HCT116 (cell line): ENCODE measurements around the gene MAGED4B. TPM values are rescaled to one million over a fixed set of nuclear protein-coding genes. Genes with fewer than 3 reads are reported as not detected.

ENCODE experiments used
- ATAC-seq: fragments of 200-7000 bp; cut with Tn5 transposase; 2 replicates; pipeline ENCODE4 v1.9.1; 2020; ENCODE audit warnings: mild to moderate bottlenecking, moderate library complexity
- BruUV-seq: library from RNA; stranded (reverse); fragments of 400-500 nt; replicated peaks from 2 replicates; lab custom pipeline; 2021; lab: Mats Ljungman, UMichigan
- CTCF ChIA-PET: fragments of 300-600 bp; sonication (Branson Sonifier 250); formaldehyde crosslinking; loops from one replicate; lab custom pipeline; 2021; ENCODE audit warnings: antibody characterized with exemption; lab: Charles Lee
- POLR2A ChIA-PET: fragments of 300-600, 350-600 bp; sonication (Branson Sonifier 250); formaldehyde crosslinking; loops from one replicate; lab custom pipeline; 2021; ENCODE audit warnings: antibody characterized with exemption; lab: Charles Lee
- RAD21 ChIA-PET, 2 experiments: fragments of 300-600 bp; sonication (Branson Sonifier 250); formaldehyde crosslinking; loops; one replicate each; lab custom pipeline; 2023; ENCODE audit warnings: low total read pairs in 2 of 2; ENCODE audit not compliant: uncharacterized antibody in 2 of 2, unreplicated experiment in 2 of 2, low non-redundant PET in 1 of 2; lab: Charles Lee
- DNase-seq: peaks from one replicate; pipeline ENCODE4 v3.0.0-alpha.2; 2010; ENCODE audit warnings: low read depth, low spot score
- H2AFZ ChIP-seq: fragments of 200-600 bp; shearing (Covaris generic), sonication (generic); 2 replicates; pipeline ENCODE4 v1.6.1; 2017; ENCODE audit warnings: low read depth, mixed run types, mixed read lengths, antibody characterized with exemption, low read length; ENCODE audit not compliant: poor library complexity, severe bottlenecking
- H3K27ac ChIP-seq: 2 replicates; pipeline ENCODE4 v1.5.1; 2012; ENCODE audit warnings: low read depth, low read length
- H3K27me3 ChIP-seq: fragments of 200-600 bp; sonication (generic); 2 replicates; pipeline ENCODE4 v1.6.1; 2016; ENCODE audit warnings: mixed run types, low read length, mixed read lengths; ENCODE audit not compliant: insufficient read depth
- H3K36me3 ChIP-seq, 2 experiments: fragments of 200-500 bp in 1 of 2; fragments of 200-600 bp in 1 of 2; sonication (Bioruptor generic) in 1 of 2; sonication (generic) in 1 of 2; 2 replicates each; pipeline versions ENCODE4 v1.5.1 to v1.6.1; 2014 to 2016; ENCODE audit warnings: low read length in 2 of 2, inconsistent platforms in 1 of 2, mixed read lengths in 1 of 2, mixed run types in 1 of 2; ENCODE audit not compliant: insufficient read depth in 2 of 2, control insufficient read depth in 1 of 2
- H3K4me1 ChIP-seq, 2 experiments: fragments of 200-600 bp in 1 of 2; sonication (generic) in 1 of 2; 2 replicates each; pipeline versions ENCODE4 v1.5.1 to v1.6.1; 2012 to 2017; ENCODE audit warnings: low read length in 2 of 2, inconsistent platforms in 1 of 2, mild to moderate bottlenecking in 1 of 2, mixed read lengths in 1 of 2, mixed run types in 1 of 2, moderate library complexity in 1 of 2; ENCODE audit not compliant: insufficient read depth in 2 of 2, control insufficient read depth in 1 of 2
- H3K4me2 ChIP-seq: fragments of 200-600 bp; sonication (generic); 2 replicates; pipeline ENCODE4 v1.6.1; 2017; ENCODE audit warnings: mixed run types, low read length, mixed read lengths
- H3K4me3 ChIP-seq, 2 experiments: fragments of 200-600 bp in 1 of 2; sonication (generic) in 1 of 2; replicated peaks in 1 of 2; 2 replicates each; pipeline ENCODE4 v1.5.1; 2011 to 2016; ENCODE audit warnings: low read length in 2 of 2, control low read depth in 1 of 2, low read depth in 1 of 2, mild to moderate bottlenecking in 1 of 2, mixed read lengths in 1 of 2, mixed run types in 1 of 2
- H3K79me2 ChIP-seq: fragments of 200-600 bp; sonication (generic); 2 replicates; pipeline ENCODE4 v1.6.1; 2017; ENCODE audit warnings: mild to moderate bottlenecking, mixed run types, low read length, moderate library complexity, mixed read lengths; ENCODE audit not compliant: insufficient read depth
- H3K9ac ChIP-seq: fragments of 200-600 bp; sonication (generic); 2 replicates; pipeline ENCODE4 v1.6.1; 2016; ENCODE audit warnings: low read length, mixed read lengths
- H3K9me2 ChIP-seq: fragments of 200-600 bp; sonication (generic), shearing (Covaris generic); 2 replicates; pipeline ENCODE4 v1.6.1; 2017; ENCODE audit warnings: mixed run types, mild to moderate bottlenecking, moderate library complexity; ENCODE audit not compliant: insufficient read depth
- H3K9me3 ChIP-seq, 2 experiments: fragments of 200-500 bp in 1 of 2; fragments of 200-600 bp in 1 of 2; sonication (Bioruptor generic) in 1 of 2; sonication (generic) in 1 of 2; 2 replicates each; pipeline ENCODE4 v1.6.1; 2014 to 2017; ENCODE audit warnings: low read length in 2 of 2, mixed read lengths in 2 of 2, inconsistent platforms in 1 of 2, low read depth in 1 of 2, mild to moderate bottlenecking in 1 of 2, mixed run types in 1 of 2, moderate library complexity in 1 of 2; ENCODE audit not compliant: control insufficient read depth in 1 of 2, insufficient read depth in 1 of 2
- H4K20me1 ChIP-seq: fragments of 200-600 bp; sonication (generic), shearing (Covaris generic); 2 replicates; pipeline ENCODE4 v1.6.1; 2017; ENCODE audit warnings: mixed run types, mild to moderate bottlenecking, moderate library complexity; ENCODE audit not compliant: insufficient read depth
- ELF1 ChIP-seq: IDR thresholded peaks from 2 replicates; pipeline ENCODE4 v1.6.1; 2012; ENCODE audit warnings: low read depth, borderline replicate concordance
- POLR2AphosphoS5 ChIP-seq: IDR thresholded peaks from 2 replicates; pipeline ENCODE4 v1.6.1; 2011; ENCODE audit warnings: mild to moderate bottlenecking, low read depth, low read length, moderate library complexity
- RAD21 ChIP-seq: IDR thresholded peaks from 2 replicates; pipeline ENCODE4 v1.6.1; 2012; ENCODE audit warnings: low read depth, mild to moderate bottlenecking
- SIN3A ChIP-seq: IDR thresholded peaks from 2 replicates; pipeline ENCODE4 v1.6.1; 2012; ENCODE audit warnings: low read depth
- SP1 ChIP-seq: IDR thresholded peaks from 2 replicates; pipeline ENCODE4 v1.6.1; 2012; ENCODE audit warnings: low read depth
- TCF7L2 ChIP-seq: IDR thresholded peaks from 2 replicates; pipeline ENCODE4 v1.7.0; 2011; ENCODE audit warnings: borderline replicate concordance, inconsistent platforms; ENCODE audit not compliant: insufficient read depth, insufficient read length; ENCODE audit errors: extremely low read depth
- YY1 ChIP-seq: IDR thresholded peaks from 2 replicates; pipeline ENCODE4 v1.6.1; 2011; ENCODE audit warnings: low read length, low read depth, moderate library complexity, mild to moderate bottlenecking; ENCODE audit not compliant: insufficient replicate concordance; ENCODE audit errors: extremely low read depth
- ZNF274 ChIP-seq: fragments of 200-500 bp; sonication (Bioruptor generic); IDR thresholded peaks from 2 replicates; pipeline ENCODE4 v1.6.1; 2014; ENCODE audit warnings: mild to moderate bottlenecking, low read depth, low read length, inconsistent platforms
- intact Hi-C: fragments of 100-400 bp; cut with micrococcal nuclease; formaldehyde crosslinking; loops from 2 replicates; pipeline ENCODE4 v1.10.0; 2022
- total RNA-seq: library from RNA; stranded (reverse); gene quantifications from one replicate; pipeline ENCODE4 v1.2.1, GENCODE V29; 2021; ENCODE audit not compliant: unreplicated experiment
- TF ChIP-seq, protein P1 (sequence below): IDR thresholded peaks from 2 replicates; pipeline ENCODE4 v1.6.1; 2012; ENCODE audit warnings: low read depth
- TF ChIP-seq, protein P2 (sequence below): IDR thresholded peaks from 2 replicates; pipeline ENCODE4 v1.6.1; 2012

The MAGED4B gene
- total RNA-seq, 1 experiment from 2014 or later = 0.52 TPM

DNA sequence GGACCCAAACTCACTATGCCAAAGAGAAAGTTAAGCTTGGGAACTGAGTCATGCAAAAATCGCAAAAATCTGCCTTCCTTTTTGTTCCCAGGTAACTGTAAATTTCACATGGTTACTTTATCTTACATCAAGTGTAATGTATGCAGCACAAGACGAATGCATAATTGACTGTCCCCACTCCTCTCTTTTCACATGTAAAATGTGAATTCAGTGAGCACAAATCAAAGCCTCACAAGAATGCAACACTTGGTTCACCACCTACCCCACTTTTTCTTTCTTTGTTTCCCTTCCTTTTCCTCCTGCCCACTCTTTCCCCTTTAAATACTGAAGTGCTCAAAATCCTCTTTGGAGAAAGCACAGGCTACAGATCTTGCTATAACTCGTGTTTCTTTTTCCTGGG lies 53.2 kb downstream of the MAGED4B start:
- Histone ChIP-seq H3K79me2 (no peaks in the 10 kb centered on the region), H3K4me3 (no peak overlapping the region), H3K9ac (no peak overlapping the region), H3K9me3 (no peaks in the 10 kb centered on the region), H3K36me3 (no peaks in the 10 kb centered on the region), H4K20me1 (no peaks in the 10 kb centered on the region), H3K27ac (no peak overlapping the region), H3K4me2 (no peak overlapping the region), H3K9me2 (no peaks in the 10 kb centered on the region), H3K4me1 (no peaks in the 10 kb centered on the region), H3K27me3 (peaks cover 6% of the 10 kb centered on the region; the same call in 1 of the 2 replicates), H2AFZ (no peak overlapping the region)
- ChIA-PET CTCF (no interaction called here), POLR2A (no interaction called here), RAD21 (no interaction called here)
- ATAC-seq (no peak), DNase-seq (no peak)
- intact Hi-C loops = no loop called here
- BruUV-seq = no TSS peak
- TF ChIP-seq ZNF274 = no peak
- TF ChIP-seq, protein P1, sequence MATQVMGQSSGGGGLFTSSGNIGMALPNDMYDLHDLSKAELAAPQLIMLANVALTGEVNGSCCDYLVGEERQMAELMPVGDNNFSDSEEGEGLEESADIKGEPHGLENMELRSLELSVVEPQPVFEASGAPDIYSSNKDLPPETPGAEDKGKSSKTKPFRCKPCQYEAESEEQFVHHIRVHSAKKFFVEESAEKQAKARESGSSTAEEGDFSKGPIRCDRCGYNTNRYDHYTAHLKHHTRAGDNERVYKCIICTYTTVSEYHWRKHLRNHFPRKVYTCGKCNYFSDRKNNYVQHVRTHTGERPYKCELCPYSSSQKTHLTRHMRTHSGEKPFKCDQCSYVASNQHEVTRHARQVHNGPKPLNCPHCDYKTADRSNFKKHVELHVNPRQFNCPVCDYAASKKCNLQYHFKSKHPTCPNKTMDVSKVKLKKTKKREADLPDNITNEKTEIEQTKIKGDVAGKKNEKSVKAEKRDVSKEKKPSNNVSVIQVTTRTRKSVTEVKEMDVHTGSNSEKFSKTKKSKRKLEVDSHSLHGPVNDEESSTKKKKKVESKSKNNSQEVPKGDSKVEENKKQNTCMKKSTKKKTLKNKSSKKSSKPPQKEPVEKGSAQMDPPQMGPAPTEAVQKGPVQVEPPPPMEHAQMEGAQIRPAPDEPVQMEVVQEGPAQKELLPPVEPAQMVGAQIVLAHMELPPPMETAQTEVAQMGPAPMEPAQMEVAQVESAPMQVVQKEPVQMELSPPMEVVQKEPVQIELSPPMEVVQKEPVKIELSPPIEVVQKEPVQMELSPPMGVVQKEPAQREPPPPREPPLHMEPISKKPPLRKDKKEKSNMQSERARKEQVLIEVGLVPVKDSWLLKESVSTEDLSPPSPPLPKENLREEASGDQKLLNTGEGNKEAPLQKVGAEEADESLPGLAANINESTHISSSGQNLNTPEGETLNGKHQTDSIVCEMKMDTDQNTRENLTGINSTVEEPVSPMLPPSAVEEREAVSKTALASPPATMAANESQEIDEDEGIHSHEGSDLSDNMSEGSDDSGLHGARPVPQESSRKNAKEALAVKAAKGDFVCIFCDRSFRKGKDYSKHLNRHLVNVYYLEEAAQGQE = no peak
- no peak for TF ChIP-seq RAD21
- TF ChIP-seq YY1 = no peak
- no peak for TF ChIP-seq SP1
- no peak for TF ChIP-seq ELF1
- no peak for TF ChIP-seq TCF7L2
- TF ChIP-seq, protein P2, sequence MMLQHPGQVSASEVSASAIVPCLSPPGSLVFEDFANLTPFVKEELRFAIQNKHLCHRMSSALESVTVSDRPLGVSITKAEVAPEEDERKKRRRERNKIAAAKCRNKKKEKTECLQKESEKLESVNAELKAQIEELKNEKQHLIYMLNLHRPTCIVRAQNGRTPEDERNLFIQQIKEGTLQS = no peak
- no peak for TF ChIP-seq SIN3A
- no peak for TF ChIP-seq POLR2AphosphoS5

Other genes with a start within 250 kb of the MAGED4B start
- 82.3 TPM for gene MAGED1, start 175.6 kb downstream of the MAGED4B start, total RNA-seq
- gene MAGED4, start 115.7 kb upstream of the MAGED4B start, total RNA-seq = not detected